Measurements from ENCODE around the gene ICAM4. TPM values are rescaled to one million over a fixed set of nuclear protein-coding genes. Genes with fewer than 3 reads are reported as not detected.

Gene ICAM4
- total and polyA plus RNA-seq, 2 donors (not counting 3 experiments of a cell fraction or from before 2014, with no cell fraction given): 0.44 to 0.49 TPM

- H3K9me1 ChIP-seq (replicated peaks; ENCODE audit: control insufficient read depth, extremely low read depth, insufficient read depth, low read length): no peaks in the 10 kb centered on the region
- FAIRE-seq (no peak), DNase-seq (ENCODE audit: low read depth, low spot score) (no peak)
- H4K20me1 ChIP-seq (replicated peaks; ENCODE audit: control insufficient read depth, extremely low read depth, insufficient read depth, low read length): no peaks in the 10 kb centered on the region
- POLR2A ChIA-PET: interaction anchor here (0.6 to 1.8 kb wide), 4 partner anchors 12 to 93 kb away, joined by 3 to 10 read pairs (median 7); partner anchors contain the start of gene ICAM1
- TF ChIP-seq MYC (IDR thresholded peaks at IDR 0.05; ENCODE audit: low read depth, low read length) (no peak), EZH2 (IDR thresholded peaks at IDR 0.05; ENCODE audit: borderline replicate concordance, low read depth, low read length, severe bottlenecking) (peak; percentile 37)
- H3K4me2 ChIP-seq (ENCODE audit: insufficient read depth, low read length): peak within 1 kb of the TSS; percentile 51
- no peak within 1 kb of the TSS for H3K9ac ChIP-seq (replicated peaks; ENCODE audit: extremely low read depth, insufficient read depth, low read length)
- H3K36me3 ChIP-seq (ENCODE audit: control insufficient read depth in 2 of 2, extremely low read depth in 1 of 2, insufficient read depth in 2 of 2, low read length in 2 of 2): no peaks in the 10 kb centered on the region
- no peaks in the 10 kb centered on the region for H3K79me2 ChIP-seq (ENCODE audit: control insufficient read depth, insufficient read depth, low read length)
- no TSS peak for BruUV-seq (replicated peaks)
- no peaks in the 10 kb centered on the region for H3K9me3 ChIP-seq (replicated peaks; ENCODE audit: control insufficient read depth, insufficient read depth, low read length)
- intact Hi-C loops (cut with micrococcal nuclease): loop anchor here (2.0 kb wide), 1 partner anchor 45 kb away; no protein-coding TSS in a partner anchor
- H3K27me3 ChIP-seq (ENCODE audit: control insufficient read depth in 2 of 2, insufficient read depth in 2 of 2, low read length in 2 of 2): peaks cover 42 to 56% of the 10 kb centered on the region in 2 experiments
- peak within 1 kb of the TSS; percentile 81 for H2AFZ ChIP-seq (ENCODE audit: low read depth, low read length)
- peak within 1 kb of the TSS in 1 of 3 experiments; percentile 9 for H3K4me3 ChIP-seq (replicated peaks in 1 of 3; ENCODE audit: insufficient read depth in 1 of 3, low read depth in 1 of 3, low read length in 3 of 3)
- peaks cover 27% of the 10 kb centered on the region for H3K4me1 ChIP-seq (ENCODE audit: control insufficient read depth, extremely low read depth, insufficient read depth, low read length)
- dilution Hi-C loops (cut with MboI; ENCODE audit: extremely low pct_ligation_motif_present, low sequenced_read_pairs): no loop called here
- CTCF ChIA-PET: interaction anchor here (0.7 to 2.4 kb wide), 8 partner anchors 10 to 127 kb away, joined by 3 to 29 read pairs (median 4); partner anchors contain the start of genes ICAM1 and ZGLP1
- H3K27ac ChIP-seq (ENCODE audit: insufficient read depth, low read depth, low read length): no peak within 1 kb of the TSS
Measured at GRCh38 chr19:10289836-10290356, 3.1 kb downstream of the ICAM4 start, which contains the start of gene ICAM5. Gene ICAM5 (plus strand): TSS chr19:10289952. CDS start chr19:10290044, 92 bp downstream.

- FAIRE-seq: no peak
- Histone ChIP-seq H3K27me3 (ENCODE audit: control insufficient read depth in 2 of 2, insufficient read depth in 2 of 2, low read length in 2 of 2) (peaks cover 47 to 62% of the 10 kb centered on the region in 2 experiments), H3K4me1 (ENCODE audit: control insufficient read depth, extremely low read depth, insufficient read depth, low read length) (peaks cover 29% of the 10 kb centered on the region), H3K4me2 (ENCODE audit: insufficient read depth, low read length) (peak overlapping the region; percentile 43), H3K9me3 (replicated peaks; ENCODE audit: control insufficient read depth, insufficient read depth, low read length) (no peaks in the 10 kb centered on the region), H3K27ac (ENCODE audit: insufficient read depth, low read depth, low read length) (no peak overlapping the region), H3K79me2 (ENCODE audit: control insufficient read depth, insufficient read depth, low read length) (no peaks in the 10 kb centered on the region), H2AFZ (ENCODE audit: low read depth, low read length) (no peak overlapping the region), H3K9ac (replicated peaks; ENCODE audit: extremely low read depth, insufficient read depth, low read length) (no peak overlapping the region), H3K9me1 (replicated peaks; ENCODE audit: control insufficient read depth, extremely low read depth, insufficient read depth, low read length) (no peaks in the 10 kb centered on the region), H3K4me3 (replicated peaks in 1 of 3; ENCODE audit: insufficient read depth in 1 of 3, low read depth in 1 of 3, low read length in 3 of 3) (no peak overlapping the region), H4K20me1 (replicated peaks; ENCODE audit: control insufficient read depth, extremely low read depth, insufficient read depth, low read length) (no peaks in the 10 kb centered on the region), H3K36me3 (ENCODE audit: control insufficient read depth in 2 of 2, extremely low read depth in 1 of 2, insufficient read depth in 2 of 2, low read length in 2 of 2) (no peaks in the 10 kb centered on the region)
- dilution Hi-C loops (cut with MboI; ENCODE audit: extremely low pct_ligation_motif_present, low sequenced_read_pairs) (no loop called here), intact Hi-C loops (cut with micrococcal nuclease) (loop anchor here (2.0 kb wide), 1 partner anchor 44 kb away; no protein-coding TSS in a partner anchor)
- TF ChIP-seq FOS (IDR thresholded peaks at IDR 0.05; ENCODE audit: borderline replicate concordance, insufficient read depth, low read length): no peak
- no peak for TF ChIP-seq MYC (IDR thresholded peaks at IDR 0.05; ENCODE audit: low read depth, low read length)
- no peak for TF ChIP-seq CTCF (IDR thresholded peaks at IDR 0.05; ENCODE audit: extremely low read depth in 1 of 2, insufficient read depth in 1 of 2, low read depth in 1 of 2, low read length in 2 of 2)
- no peak for TF ChIP-seq EZH2 (IDR thresholded peaks at IDR 0.05; ENCODE audit: borderline replicate concordance, low read depth, low read length, severe bottlenecking)
- TF ChIP-seq POLR2AphosphoS5 (IDR thresholded peaks at IDR 0.05; ENCODE audit: insufficient read depth, low read depth, low read length): no peak
- TF ChIP-seq MAX (IDR thresholded peaks at IDR 0.05; ENCODE audit: insufficient read depth, insufficient read length): no peak
- no peak for TF ChIP-seq JUN (IDR thresholded peaks at IDR 0.05; ENCODE audit: borderline replicate concordance, insufficient read depth, insufficient read length, low read depth)
- no peak for TF ChIP-seq GATA2 (IDR thresholded peaks at IDR 0.05; ENCODE audit: insufficient read depth, insufficient read length, low read depth, low read length)
- no peak for TF ChIP-seq POLR2A (IDR thresholded peaks at IDR 0.05; ENCODE audit: low read depth, low read length)
- POLR2A ChIA-PET: interaction anchor here (0.7 to 2.2 kb wide), 2 partner anchors 12 to 19 kb away, joined by 6 to 15 read pairs; partner anchors contain the start of gene ICAM1
- BruUV-seq (replicated peaks): no TSS peak
- CTCF ChIA-PET: interaction anchor here (0.7 to 2.4 kb wide), 6 partner anchors 11 to 126 kb away, joined by 3 to 29 read pairs (median 8); partner anchors contain the start of gene ICAM1
- no peak for DNase-seq (ENCODE audit: low read depth, low spot score)
Measured at GRCh38 chr19:10290357-10290875, 3.7 kb downstream of the ICAM4 start.
